Mucosa of descending colon (tissue), 3 donors: ENCODE data around the gene ASB10. TPM values are rescaled to one million over a fixed set of nuclear protein-coding genes. Genes with fewer than 3 reads are reported as not detected.
A peak's percentile ranks its signal among the peaks of the same experiment; 100 is the strongest.

ENCODE experiments used
- ATAC-seq: fragments of 200-7000 bp; cut with Tn5 transposase; one replicate; pipeline ENCODE4 v1.9.1; 2020; ENCODE audit warnings: mild to moderate bottlenecking, moderate library complexity
- DNase-seq, 3 donors: peaks; one replicate each; pipeline ENCODE4 v3.0.0-alpha.2; 2020
- H3K36me3 ChIP-seq: fragments of 200-600 bp; one replicate; pipeline ENCODE4 v1.8.0; 2021; ENCODE audit warnings: low read depth, mild to moderate bottlenecking
- H3K4me1 ChIP-seq: fragments of 200-600 bp; one replicate; pipeline ENCODE4 v1.8.0; 2021; ENCODE audit warnings: low read depth, mild to moderate bottlenecking
- H3K4me3 ChIP-seq: fragments of 200-600 bp; one replicate; pipeline ENCODE4 v1.8.0; 2021; ENCODE audit warnings: mild to moderate bottlenecking
- H3K9me3 ChIP-seq: fragments of 200-600 bp; one replicate; pipeline ENCODE4 v1.8.0; 2021; ENCODE audit warnings: mild to moderate bottlenecking
- CTCF ChIP-seq: fragments of 200-600 bp; IDR thresholded peaks from one replicate; pipeline ENCODE4 v1.8.0; 2022; ENCODE audit warnings: antibody characterized with exemption, mild to moderate bottlenecking
- intact Hi-C, 2 donors: fragments of 100-400 bp; cut with DNase I in 1 of 2; cut with micrococcal nuclease in 1 of 2; formaldehyde crosslinking; loops; one replicate each; pipeline versions ENCODE4 v1.11.0 to v1.11.1; 2022; cut with DNase I, micrococcal nuclease
- total RNA-seq, 3 donors: library from RNA; stranded (reverse); fragmentation: NEBNext Ultra II Directional in 2 of 3; extraction: Animal tissue kit (Norgen Biotek cat#: 25700) in 2 of 3; gene quantifications; one replicate each; pipeline versions ENCODE4 v1.2.1 to v1.2.4, GENCODE V29; 2021 to 2023
- donor health status: DM: no; HTN: no; CAD: no; lungs with moderate emphysema.
- donor health status: DM: no; HTN: no; CAD: no.
- donor health status: DM: no; HTN: yes; CAD: no.

The ASB10 gene
- total RNA-seq, 3 donors from 2014 or later, result not detected

GRCh38 chr7:151135525-151135845 is 51.6 kb downstream of the ASB10 start:
- intact Hi-C loops, result no loop called here
- H3K4me1 ChIP-seq, result no peaks in the 10 kb centered on the region
- no peak for DNase-seq
- H3K36me3 ChIP-seq, result no peaks in the 10 kb centered on the region
- no peak for TF ChIP-seq CTCF
- no peak for ATAC-seq
- H3K4me3 ChIP-seq, result no peak overlapping the region
- H3K9me3 ChIP-seq, result no peaks in the 10 kb centered on the region

- DNase-seq, result no peak
- TF ChIP-seq CTCF, result no peak
- Histone ChIP-seq H3K4me1 (no peaks in the 10 kb centered on the region), H3K9me3 (no peaks in the 10 kb centered on the region), H3K4me3 (no peak overlapping the region), H3K36me3 (no peaks in the 10 kb centered on the region)
- intact Hi-C loops, result no loop called here
- ATAC-seq, result no peak
Observed at GRCh38 chr7:151134743-151135524, 52.1 kb downstream of the ASB10 start.

- TF ChIP-seq CTCF, result no peak
- no peaks in the 10 kb centered on the region for H3K9me3 ChIP-seq
- ATAC-seq, result no peak
- H3K4me1 ChIP-seq, result no peaks in the 10 kb centered on the region
- H3K36me3 ChIP-seq, result no peaks in the 10 kb centered on the region
- H3K4me3 ChIP-seq, result no peak overlapping the region
- intact Hi-C loops, result no loop called here
- DNase-seq, result peak in 1 of 3 donors; percentile 42
Observed at GRCh38 chr7:151133986-151134742, 52.9 kb downstream of the ASB10 start.

GRCh38 chr7:151133266-151133985 is 53.6 kb downstream of the ASB10 start:
- peak in 1 of 3 donors; percentile 28 for DNase-seq
- no peaks in the 10 kb centered on the region for H3K9me3 ChIP-seq
- H3K4me3 ChIP-seq, result no peak overlapping the region
- intact Hi-C loops, result no loop called here
- no peaks in the 10 kb centered on the region for H3K36me3 ChIP-seq
- no peak for ATAC-seq
- H3K4me1 ChIP-seq, result no peaks in the 10 kb centered on the region
- no peak for TF ChIP-seq CTCF

- Histone ChIP-seq H3K4me3 (no peak overlapping the region), H3K36me3 (no peaks in the 10 kb centered on the region), H3K9me3 (no peaks in the 10 kb centered on the region), H3K4me1 (no peaks in the 10 kb centered on the region)
- intact Hi-C loops, result no loop called here
- ATAC-seq (no peak), DNase-seq (peak in 1 of 3 donors; percentile 32)
- TF ChIP-seq CTCF, result no peak
Observed at GRCh38 chr7:151132461-151133205, 54.4 kb downstream of the ASB10 start.
